ENCODE measurements around the gene PRPH.
A peak's percentile ranks its signal among the peaks of the same experiment; 100 is the strongest.

Gene PRPH

GRCh38 chr12:49340971-49341776 is 46.2 kb downstream of the PRPH start:
- no peak for DNase-seq (ENCODE audit: low read depth, low spot score)
- no peak for TF ChIP-seq CTCF (IDR thresholded peaks at IDR 0.05; ENCODE audit: insufficient read depth, low read length, missing control alignments)
- ChIA-PET CTCF (interaction anchor here (0.6 to 3.9 kb wide), 37 partner anchors 9 to 382 kb away, joined by 3 to 111 read pairs (median 6); partner anchors contain the start of genes PRPH, SPATS2 and TROAP), POLR2A (interaction anchor here (1.0 to 1.3 kb wide), 2 partner anchors 19 to 26 kb away, joined by 4 read pairs; partner anchors contain the start of gene SPATS2)
- no peak overlapping the region for H3K4me3 ChIP-seq (ENCODE audit: low read depth, low read length)

- ChIA-PET CTCF (interaction anchor here (0.5 to 3.9 kb wide), 42 partner anchors 10 to 381 kb away, joined by 3 to 111 read pairs (median 6); partner anchors contain the start of genes PRPH, SPATS2 and TROAP), POLR2A (interaction anchor here (1.0 to 1.3 kb wide), 2 partner anchors 20 to 25 kb away, joined by 4 read pairs; partner anchors contain the start of gene SPATS2)
Observed at GRCh38 chr12:49341777-49342065, 46.8 kb downstream of the PRPH start.

GRCh38 chr12:49342066-49342913 is 47.3 kb downstream of the PRPH start:
- peak; percentile 67 for TF ChIP-seq CTCF (IDR thresholded peaks at IDR 0.05; ENCODE audit: insufficient read depth, low read length, missing control alignments)
- ChIA-PET CTCF (interaction anchor here (0.5 to 3.9 kb wide), 56 partner anchors 10 to 381 kb away, joined by 3 to 111 read pairs (median 4); partner anchors contain the start of genes PRPH, SPATS2 and TROAP), POLR2A (interaction anchor here (0.6 to 1.3 kb wide), 3 partner anchors 20 to 34 kb away, joined by 4 read pairs; partner anchors contain the start of gene SPATS2)
- peak overlapping the region; percentile 45 for H3K4me3 ChIP-seq (ENCODE audit: low read depth, low read length)
- no peak for DNase-seq (ENCODE audit: low read depth, low spot score)

More at GRCh38 chr12:49341777-49342065, 46.8 kb downstream of the PRPH start:
- peak overlapping the region; percentile 45; the same call in 1 of the 2 replicates for H3K4me3 ChIP-seq (ENCODE audit: low read depth, low read length)
- TF ChIP-seq CTCF (IDR thresholded peaks at IDR 0.05; ENCODE audit: insufficient read depth, low read length, missing control alignments): no peak
- DNase-seq (ENCODE audit: low read depth, low spot score): no peak

- ChIA-PET CTCF (interaction anchor here (0.6 to 3.9 kb wide), 40 partner anchors 9 to 276 kb away, joined by 3 to 111 read pairs (median 5); partner anchors contain the start of genes PRPH, SPATS2 and TROAP), POLR2A (interaction anchor here (0.6 kb wide), 1 partner anchor 35 kb away, joined by 4 read pairs; no protein-coding TSS in a partner anchor)
- H3K4me3 ChIP-seq (ENCODE audit: low read depth, low read length): peak overlapping the region; percentile 33
- no peak for TF ChIP-seq CTCF (IDR thresholded peaks at IDR 0.05; ENCODE audit: insufficient read depth, low read length, missing control alignments)
- DNase-seq (ENCODE audit: low read depth, low spot score): no peak
Observed at GRCh38 chr12:49342914-49343731, 48.2 kb downstream of the PRPH start.

GRCh38 chr12:49344486-49345050 is 49.6 kb downstream of the PRPH start:
- no peak for TF ChIP-seq CTCF (IDR thresholded peaks at IDR 0.05; ENCODE audit: insufficient read depth, low read length, missing control alignments)
- no peak for DNase-seq (ENCODE audit: low read depth, low spot score)
- no peak overlapping the region for H3K4me3 ChIP-seq (ENCODE audit: low read depth, low read length)
- ChIA-PET CTCF (interaction anchor here (3.7 to 3.9 kb wide), 5 partner anchors 13 to 58 kb away, joined by 21 to 111 read pairs (median 57); partner anchors contain the start of gene PRPH), POLR2A (no interaction called here)
